ENCODE results near the gene SLC43A2.
A peak's percentile ranks its signal among the peaks of the same experiment; 100 is the strongest.

SLC43A2 gene

GRCh38 chr17:1522626-1523025 lies 106.0 kb downstream of the SLC43A2 start:
- CTCF ChIA-PET: interaction anchor here (0.6 to 1.2 kb wide), 3 partner anchors 10 to 311 kb away, joined by 3 to 4 read pairs (median 3); no protein-coding TSS in a partner anchor
- H3K4me1 ChIP-seq (ENCODE audit: control insufficient read depth, insufficient read depth, low read length): no peaks in the 10 kb centered on the region

GRCh38 chr17:1521086-1521640 lies 107.5 kb downstream of the SLC43A2 start:
- POLR2A ChIA-PET: no interaction called here
- H3K36me3 ChIP-seq (ENCODE audit: control insufficient read depth in 2 of 2, insufficient read depth in 1 of 2, low read length in 2 of 2): peaks cover 28 to 67% of the 10 kb centered on the region in 2 experiments; a peak in 2 of 3 replicates
- CTCF ChIA-PET: interaction anchor here (0.8 to 1.1 kb wide), 2 partner anchors 12 to 156 kb away, joined by 3 to 4 read pairs; no protein-coding TSS in a partner anchor
- peak overlapping the region; percentile 41; the same call in 1 of the 2 replicates for H3K27ac ChIP-seq (ENCODE audit: extremely low read depth, low read depth, low read length)
- H3K4me3 ChIP-seq (ENCODE audit: low read depth, low read length): no peak overlapping the region
- no peaks in the 10 kb centered on the region for H3K9me3 ChIP-seq (ENCODE audit: control insufficient read depth, insufficient read depth, low read depth, low read length)
- H3K4me1 ChIP-seq (ENCODE audit: control insufficient read depth, insufficient read depth, low read length): no peaks in the 10 kb centered on the region
- TF ChIP-seq ZNF600 (tag by site-specific recombination; IDR thresholded peaks at IDR 0.05) (peak; percentile 54), ZNF843 (tag by site-specific recombination; IDR thresholded peaks at IDR 0.05) (no peak), ZSCAN18 (tag by site-specific recombination; IDR thresholded peaks at IDR 0.05) (no peak), ZNF16 (tag by site-specific recombination; IDR thresholded peaks at IDR 0.05; ENCODE audit: low read depth) (no peak), ZBTB48 (tag by site-specific recombination; IDR thresholded peaks at IDR 0.05) (no peak), CTCF (tag by site-specific recombination; IDR thresholded peaks at IDR 0.05) (no peak), ZBTB20 (tag by site-specific recombination; IDR thresholded peaks at IDR 0.05) (no peak), ZNF777 (tag by site-specific recombination; IDR thresholded peaks at IDR 0.05; ENCODE audit: borderline replicate concordance) (no peak), INSM2 (tag by site-specific recombination; IDR thresholded peaks at IDR 0.05) (no peak), ZNF48 (tag by site-specific recombination; IDR thresholded peaks at IDR 0.05) (no peak), ZNF658 (tag by site-specific recombination; IDR thresholded peaks at IDR 0.05) (no peak), ZNF394 (tag by site-specific recombination; IDR thresholded peaks at IDR 0.05; ENCODE audit: borderline replicate concordance) (no peak), ZBTB17 (tag by site-specific recombination; IDR thresholded peaks at IDR 0.05) (0 out of 2 replicates have a peak, but pooled peaks have one; percentile 18), ZNF174 (tag by site-specific recombination; IDR thresholded peaks at IDR 0.05) (no peak), ZNF366 (tag by site-specific recombination; conservative IDR thresholded peaks at IDR 0.05) (no peak), PRDM10 (tag by site-specific recombination; IDR thresholded peaks at IDR 0.05) (no peak), TCF7L2 (IDR thresholded peaks at IDR 0.05; ENCODE audit: borderline replicate concordance, low read depth, low read length) (no peak)

More at GRCh38 chr17:1522626-1523025, 106.0 kb downstream of the SLC43A2 start:
- Histone ChIP-seq H3K27ac (ENCODE audit: extremely low read depth, low read depth, low read length) (no peak overlapping the region), H3K36me3 (ENCODE audit: control insufficient read depth in 2 of 2, insufficient read depth in 1 of 2, low read length in 2 of 2) (peaks cover 41 to 79% of the 10 kb centered on the region in 2 experiments; a peak in 2 of 3 replicates), H3K9me3 (ENCODE audit: control insufficient read depth, insufficient read depth, low read depth, low read length) (no peaks in the 10 kb centered on the region), H3K4me3 (ENCODE audit: low read depth, low read length) (no peak overlapping the region)
- no peak for TF ChIP-seq SETDB1 (IDR thresholded peaks at IDR 0.05; ENCODE audit: insufficient read length, low read length)
- no peak for TF ChIP-seq BCL11B (tag by site-specific recombination; IDR thresholded peaks at IDR 0.05; ENCODE audit: low read depth)
- TF ChIP-seq OVOL3 (tag by site-specific recombination; IDR thresholded peaks at IDR 0.05): no peak
- POLR2A ChIA-PET: interaction anchor here (0.6 kb wide), 1 partner anchor 824 kb away, joined by 3 read pairs; no protein-coding TSS in a partner anchor
